Lower lobe of right lung (tissue), 2 donors: ENCODE data around the gene PDE7B. TPM values are rescaled to one million over a fixed set of nuclear protein-coding genes. Genes with fewer than 3 reads are reported as not detected.

Experiments
- ATAC-seq, 2 donors: fragments of 200-7000 bp; cut with Tn5 transposase; one replicate each; pipeline ENCODE4 v1.9.1; 2020 to 2022; ENCODE audit warnings: mild to moderate bottlenecking in 2 of 2, moderate library complexity in 2 of 2
- DNase-seq: peaks from one replicate; pipeline ENCODE4 v3.0.0-alpha.2; 2020
- H3K27ac ChIP-seq: fragments of 200-600 bp; one replicate; pipeline ENCODE4 v1.8.0; 2022
- H3K27me3 ChIP-seq: fragments of 200-600 bp; one replicate; pipeline ENCODE4 v1.8.0; 2022; ENCODE audit warnings: low read depth
- H3K36me3 ChIP-seq: fragments of 200-600 bp; one replicate; pipeline ENCODE4 v1.8.0; 2022; ENCODE audit warnings: mild to moderate bottlenecking
- H3K4me1 ChIP-seq: fragments of 200-600 bp; one replicate; pipeline ENCODE4 v1.8.0; 2022
- H3K4me3 ChIP-seq: fragments of 200-600 bp; one replicate; pipeline ENCODE4 v1.8.0; 2022; ENCODE audit warnings: mild to moderate bottlenecking
- H3K9me3 ChIP-seq: fragments of 200-600 bp; one replicate; pipeline ENCODE4 v1.8.0; 2022
- CTCF ChIP-seq: fragments of 200-600 bp; IDR thresholded peaks from one replicate; pipeline ENCODE4 v1.8.0; 2022; ENCODE audit warnings: antibody characterized with exemption, mild to moderate bottlenecking
- intact Hi-C: fragments of 100-400 bp; cut with DNase I; formaldehyde crosslinking; loops from one replicate; pipeline ENCODE4 v1.11.0; 2022
- total RNA-seq: library from RNA; stranded (reverse); fragmentation: NEBNext Ultra II Directional; extraction: Animal tissue kit (Norgen Biotek cat#: 25700); gene quantifications from one replicate; pipeline ENCODE4 v1.2.1, GENCODE V29; 2021
- donor health status: DM: no; HTN: yes; CAD: no; lungs with severe emphysema.

Gene PDE7B
- total RNA-seq, 1 donor from 2014 or later, result 2.2 TPM

GRCh38 chr6:135871296-135871695, 19.8 kb downstream of the PDE7B start:
- DNase-seq (no peak), ATAC-seq (no peak)
- no peaks in the 10 kb centered on the region for H3K9me3 ChIP-seq
- H3K27me3 ChIP-seq, result no peaks in the 10 kb centered on the region
- no peaks in the 10 kb centered on the region for H3K4me1 ChIP-seq
- no peaks in the 10 kb centered on the region for H3K36me3 ChIP-seq
- TF ChIP-seq CTCF, result no peak
- no peak overlapping the region for H3K4me3 ChIP-seq
- intact Hi-C loops, result no loop called here
- H3K27ac ChIP-seq, result no peak overlapping the region

- Histone ChIP-seq H3K27ac (no peak overlapping the region), H3K36me3 (no peaks in the 10 kb centered on the region), H3K9me3 (no peaks in the 10 kb centered on the region), H3K27me3 (no peaks in the 10 kb centered on the region), H3K4me1 (no peaks in the 10 kb centered on the region), H3K4me3 (no peak overlapping the region)
- no peak for TF ChIP-seq CTCF
- DNase-seq (no peak), ATAC-seq (no peak)
- intact Hi-C loops, result no loop called here
Measured at GRCh38 chr6:135871878-135872277, 20.4 kb downstream of the PDE7B start.

- TF ChIP-seq CTCF, result no peak
- H3K36me3 ChIP-seq, result no peaks in the 10 kb centered on the region
Measured at GRCh38 chr6:135875446-135875845, 23.9 kb downstream of the PDE7B start.

GRCh38 chr6:135876058-135876457, 24.6 kb downstream of the PDE7B start:
- no peak overlapping the region for H3K4me3 ChIP-seq
- intact Hi-C loops, result no loop called here
- H3K4me1 ChIP-seq, result peaks cover 9% of the 10 kb centered on the region
- no peaks in the 10 kb centered on the region for H3K36me3 ChIP-seq
- H3K27ac ChIP-seq, result no peak overlapping the region
- H3K27me3 ChIP-seq, result no peaks in the 10 kb centered on the region
- DNase-seq, result no peak
- H3K9me3 ChIP-seq, result no peaks in the 10 kb centered on the region
- no peak for TF ChIP-seq CTCF
- ATAC-seq, result peak in 1 of 2 donors; percentile 21

More at GRCh38 chr6:135875446-135875845, 23.9 kb downstream of the PDE7B start:
- Histone ChIP-seq H3K4me3 (no peak overlapping the region), H3K27me3 (no peaks in the 10 kb centered on the region), H3K4me1 (peaks cover 4% of the 10 kb centered on the region), H3K9me3 (no peaks in the 10 kb centered on the region), H3K27ac (no peak overlapping the region)
- ATAC-seq (no peak), DNase-seq (no peak)
- intact Hi-C loops, result no loop called here

- H3K27me3 ChIP-seq, result no peaks in the 10 kb centered on the region
- no peaks in the 10 kb centered on the region for H3K36me3 ChIP-seq
- H3K9me3 ChIP-seq, result no peaks in the 10 kb centered on the region
- no peak for DNase-seq
- no peak for TF ChIP-seq CTCF
- no peak overlapping the region for H3K4me3 ChIP-seq
- intact Hi-C loops, result no loop called here
- peaks cover 9% of the 10 kb centered on the region for H3K4me1 ChIP-seq
- no peak overlapping the region for H3K27ac ChIP-seq
- ATAC-seq, result no peak
Measured at GRCh38 chr6:135877666-135878065, 26.2 kb downstream of the PDE7B start.
